ENCODE data around the gene HES1.

The HES1 gene

DNA sequence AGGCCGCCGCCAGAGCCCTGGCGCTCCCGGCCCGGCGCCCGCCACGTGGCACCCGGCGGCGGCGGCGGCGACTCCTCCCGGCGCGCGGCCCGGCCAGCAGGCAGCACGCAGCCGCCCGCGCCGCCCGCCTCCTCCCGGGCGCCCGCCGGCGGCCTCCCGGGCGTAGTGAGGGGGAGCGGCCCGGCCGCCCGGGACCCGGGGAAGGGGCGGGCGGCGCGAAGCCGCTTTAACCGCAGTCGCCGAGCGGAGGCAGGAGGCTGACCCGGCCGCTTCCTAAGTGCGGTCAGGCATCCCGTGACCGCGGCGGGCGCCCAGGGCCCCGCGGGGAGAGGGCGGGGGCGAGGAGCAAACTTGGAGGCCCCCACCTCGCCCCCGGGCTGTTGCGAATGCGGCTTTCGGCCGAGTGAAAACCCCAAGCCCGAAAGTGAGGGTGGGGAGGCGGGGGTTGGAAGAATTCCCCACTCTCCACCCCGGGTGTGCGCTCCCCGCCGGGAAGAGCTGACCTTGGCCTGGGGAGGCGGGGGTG, 1.7 kb upstream of the HES1 start:
- TF ChIP-seq, protein P1, sequence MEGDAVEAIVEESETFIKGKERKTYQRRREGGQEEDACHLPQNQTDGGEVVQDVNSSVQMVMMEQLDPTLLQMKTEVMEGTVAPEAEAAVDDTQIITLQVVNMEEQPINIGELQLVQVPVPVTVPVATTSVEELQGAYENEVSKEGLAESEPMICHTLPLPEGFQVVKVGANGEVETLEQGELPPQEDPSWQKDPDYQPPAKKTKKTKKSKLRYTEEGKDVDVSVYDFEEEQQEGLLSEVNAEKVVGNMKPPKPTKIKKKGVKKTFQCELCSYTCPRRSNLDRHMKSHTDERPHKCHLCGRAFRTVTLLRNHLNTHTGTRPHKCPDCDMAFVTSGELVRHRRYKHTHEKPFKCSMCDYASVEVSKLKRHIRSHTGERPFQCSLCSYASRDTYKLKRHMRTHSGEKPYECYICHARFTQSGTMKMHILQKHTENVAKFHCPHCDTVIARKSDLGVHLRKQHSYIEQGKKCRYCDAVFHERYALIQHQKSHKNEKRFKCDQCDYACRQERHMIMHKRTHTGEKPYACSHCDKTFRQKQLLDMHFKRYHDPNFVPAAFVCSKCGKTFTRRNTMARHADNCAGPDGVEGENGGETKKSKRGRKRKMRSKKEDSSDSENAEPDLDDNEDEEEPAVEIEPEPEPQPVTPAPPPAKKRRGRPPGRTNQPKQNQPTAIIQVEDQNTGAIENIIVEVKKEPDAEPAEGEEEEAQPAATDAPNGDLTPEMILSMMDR (conservative IDR thresholded peaks at IDR 0.05; ENCODE audit: low read length), result no peak
- no peak for DNase-seq (ENCODE audit: low read depth)
- peak overlapping the region; percentile 67 for H3K4me3 ChIP-seq (ENCODE audit: low read length)

DNA sequence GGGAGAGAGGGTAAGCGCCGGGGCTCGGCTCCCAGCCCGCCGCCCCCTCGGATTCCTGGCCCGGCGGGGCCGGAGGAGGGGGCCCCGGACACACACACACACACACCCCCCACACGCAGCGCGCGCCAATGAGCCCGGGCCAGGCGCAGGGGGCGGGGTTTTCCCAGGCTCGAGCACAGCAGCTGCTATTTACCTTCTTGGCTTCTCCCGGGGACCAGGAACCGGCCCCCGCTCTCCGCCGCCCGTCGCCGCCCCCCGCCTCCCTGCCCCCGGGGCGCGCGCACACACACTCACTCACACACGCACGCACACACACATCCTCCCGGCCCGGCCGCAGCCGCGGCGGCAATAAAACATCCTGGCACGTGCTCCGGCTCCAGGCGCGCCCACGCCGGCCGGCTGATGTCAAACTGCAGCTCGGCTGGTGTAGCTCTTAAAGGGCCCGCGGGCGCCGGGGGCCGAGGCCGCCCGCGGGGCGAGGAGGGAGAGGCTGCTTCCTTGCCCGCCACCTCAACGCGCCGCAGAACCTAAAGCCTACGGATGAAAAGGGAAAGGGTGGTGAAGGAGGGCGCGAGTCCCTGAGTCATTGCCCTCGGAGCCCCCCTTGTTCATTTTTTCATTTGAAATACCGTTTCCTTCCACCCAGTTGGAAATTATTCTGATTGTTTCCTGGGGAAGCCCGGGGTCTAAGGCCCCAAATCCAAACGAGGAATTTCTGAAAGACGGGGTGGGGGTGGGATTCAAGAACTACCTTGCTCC, 1.0 kb upstream of the HES1 start:
- peak overlapping the region; percentile 67 for H3K4me3 ChIP-seq (ENCODE audit: low read length)
- peak; percentile 98 for DNase-seq (ENCODE audit: low read depth)
- TF ChIP-seq, protein P1 (conservative IDR thresholded peaks at IDR 0.05; ENCODE audit: low read length), result no peak

DNA sequence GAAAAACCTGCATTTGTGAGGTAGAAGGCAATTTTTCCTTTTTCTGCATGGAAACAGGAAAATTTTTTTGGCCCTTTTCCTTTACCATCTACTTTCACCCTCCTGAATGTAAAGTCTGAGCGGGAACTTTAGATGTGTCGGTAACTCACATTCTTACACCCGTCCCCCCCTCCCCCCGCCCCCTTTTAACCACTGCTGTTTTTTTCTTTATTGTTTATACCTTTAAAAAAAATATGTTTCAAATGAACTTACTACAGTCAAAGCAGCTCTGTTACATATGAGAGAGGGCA, 487 bp upstream of the HES1 start:
- no peak for DNase-seq (ENCODE audit: low read depth)
- TF ChIP-seq, protein P1 (conservative IDR thresholded peaks at IDR 0.05; ENCODE audit: low read length), result no peak
- H3K4me3 ChIP-seq (ENCODE audit: low read length), result peak overlapping the region; percentile 67

DNA sequence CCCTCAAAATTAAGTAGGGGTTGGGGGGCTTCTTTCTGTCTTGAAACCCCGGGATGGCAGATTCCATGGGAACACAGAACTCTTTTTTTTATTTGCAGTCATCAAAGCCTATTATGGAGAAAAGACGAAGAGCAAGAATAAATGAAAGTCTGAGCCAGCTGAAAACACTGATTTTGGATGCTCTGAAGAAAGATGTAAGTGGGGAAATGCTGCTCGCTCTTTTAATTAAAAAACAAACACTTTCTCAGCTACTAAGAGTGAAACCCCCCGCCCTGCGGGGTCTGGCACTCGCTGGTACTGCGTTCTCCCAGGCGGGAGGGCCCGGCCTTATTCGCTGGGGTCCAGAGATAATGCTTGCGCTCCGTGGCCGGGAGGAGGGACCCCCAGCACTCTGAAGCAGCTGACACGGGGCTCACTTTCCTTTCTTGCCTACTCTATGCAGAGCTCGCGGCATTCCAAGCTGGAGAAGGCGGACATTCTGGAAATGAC, 615 bp downstream of the HES1 start:
- DNase-seq (ENCODE audit: low read depth), result no peak
- peak overlapping the region; percentile 70 for H3K4me3 ChIP-seq (ENCODE audit: low read length)
- TF ChIP-seq, protein P1 (conservative IDR thresholded peaks at IDR 0.05; ENCODE audit: low read length), result no peak

DNA sequence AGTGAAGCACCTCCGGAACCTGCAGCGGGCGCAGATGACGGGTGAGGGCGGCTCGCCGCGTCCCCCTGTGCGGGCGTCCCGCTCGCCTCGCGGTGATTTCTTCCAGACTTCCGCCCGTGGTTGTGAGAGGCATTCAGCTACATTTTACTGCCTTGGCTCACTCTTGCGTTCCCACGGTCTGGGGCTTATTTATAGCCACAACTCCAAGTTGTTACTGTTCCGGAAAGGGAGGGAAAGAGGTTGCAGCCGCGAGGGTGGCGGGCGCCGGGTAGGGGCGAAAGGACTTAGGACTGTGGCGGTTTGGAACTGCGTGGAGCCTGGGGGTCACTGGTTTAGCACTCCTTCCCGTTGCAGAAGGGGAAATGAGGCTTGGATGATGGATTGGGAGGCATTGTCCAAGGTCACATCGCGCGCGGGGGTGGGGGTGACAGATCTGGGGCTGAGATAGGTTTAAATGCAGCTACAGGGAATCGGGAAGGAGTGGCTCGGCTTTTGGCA, 1.1 kb downstream of the HES1 start:
- H3K4me3 ChIP-seq (ENCODE audit: low read length), result peak overlapping the region; percentile 70
- TF ChIP-seq, protein P1 (conservative IDR thresholded peaks at IDR 0.05; ENCODE audit: low read length), result no peak
- DNase-seq (ENCODE audit: low read depth), result peak; percentile 90

DNA sequence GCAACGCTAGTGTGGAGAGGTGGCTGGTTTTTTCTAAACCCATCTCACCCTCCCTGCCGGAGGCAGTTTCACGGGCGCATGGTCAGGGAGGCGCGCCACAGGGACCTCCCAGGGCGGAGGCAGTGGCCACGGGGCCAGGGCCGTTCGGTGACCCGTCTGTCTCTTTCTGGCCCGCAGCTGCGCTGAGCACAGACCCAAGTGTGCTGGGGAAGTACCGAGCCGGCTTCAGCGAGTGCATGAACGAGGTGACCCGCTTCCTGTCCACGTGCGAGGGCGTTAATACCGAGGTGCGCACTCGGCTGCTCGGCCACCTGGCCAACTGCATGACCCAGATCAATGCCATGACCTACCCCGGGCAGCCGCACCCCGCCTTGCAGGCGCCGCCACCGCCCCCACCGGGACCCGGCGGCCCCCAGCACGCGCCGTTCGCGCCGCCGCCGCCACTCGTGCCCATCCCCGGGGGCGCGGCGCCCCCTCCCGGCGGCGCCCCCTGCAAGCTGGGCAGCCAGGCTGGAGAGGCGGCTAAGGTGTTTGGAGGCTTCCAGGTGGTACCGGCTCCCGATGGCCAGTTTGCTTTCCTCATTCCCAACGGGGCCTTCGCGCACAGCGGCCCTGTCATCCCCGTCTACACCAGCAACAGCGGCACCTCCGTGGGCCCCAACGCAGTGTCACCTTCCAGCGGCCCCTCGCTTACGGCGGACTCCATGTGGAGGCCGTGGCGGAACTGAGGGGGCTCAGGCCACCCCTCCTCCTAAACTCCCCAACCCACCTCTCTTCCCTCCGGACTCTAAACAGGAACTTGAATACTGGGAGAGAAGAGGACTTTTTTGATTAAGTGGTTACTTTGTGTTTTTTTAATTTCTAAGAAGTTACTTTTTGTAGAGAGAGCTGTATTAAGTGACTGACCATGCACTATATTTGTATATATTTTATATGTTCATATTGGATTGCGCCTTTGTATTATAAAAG, 1.8 kb downstream of the HES1 start:
- TF ChIP-seq, protein P1 (conservative IDR thresholded peaks at IDR 0.05; ENCODE audit: low read length), result no peak; the same call in 1 of the 2 replicates
- no peak for DNase-seq (ENCODE audit: low read depth)
- H3K4me3 ChIP-seq (ENCODE audit: low read length), result peak overlapping the region; percentile 70

Measured in AG10803 (cell line).